ENCODE data around the gene ATP6V0E1.

Gene ATP6V0E1

GRCh38 chr5:172946146-172946545 lies 37.4 kb upstream of the ATP6V0E1 start:
- no peaks in the 10 kb centered on the region for H3K4me1 ChIP-seq (ENCODE audit: low read depth, poor library complexity, severe bottlenecking)
- no peaks in the 10 kb centered on the region for H4K20me1 ChIP-seq (ENCODE audit: insufficient read depth)
- H3K27me3 ChIP-seq (ENCODE audit: insufficient read depth, low read depth): no peaks in the 10 kb centered on the region
- no peaks in the 10 kb centered on the region for H3K79me2 ChIP-seq (ENCODE audit: insufficient read depth, low read depth)
- H2AFZ ChIP-seq (ENCODE audit: low read depth): no peak overlapping the region
- H3K4me2 ChIP-seq: no peak overlapping the region
- H3K4me3 ChIP-seq (IDR thresholded peaks at IDR 0.05; ENCODE audit: insufficient read depth, low read depth, low read length): no peak overlapping the region
- H3K36me3 ChIP-seq (ENCODE audit: insufficient read depth): no peaks in the 10 kb centered on the region
- H3K27ac ChIP-seq: no peak overlapping the region
- no peak for TF ChIP-seq CTCF (conservative IDR thresholded peaks at IDR 0.05; ENCODE audit: low read depth, low read length)
- no peak overlapping the region for H3K9ac ChIP-seq

GRCh38 chr5:172949426-172949825 lies 34.1 kb upstream of the ATP6V0E1 start:
- Histone ChIP-seq H3K4me1 (ENCODE audit: low read depth, poor library complexity, severe bottlenecking) (no peaks in the 10 kb centered on the region), H3K4me2 (no peak overlapping the region), H4K20me1 (ENCODE audit: insufficient read depth) (no peaks in the 10 kb centered on the region), H3K9ac (no peak overlapping the region), H3K4me3 (IDR thresholded peaks at IDR 0.05; ENCODE audit: insufficient read depth, low read depth, low read length) (no peak overlapping the region), H3K27ac (no peak overlapping the region), H3K79me2 (ENCODE audit: insufficient read depth, low read depth) (no peaks in the 10 kb centered on the region), H3K27me3 (ENCODE audit: insufficient read depth, low read depth) (no peaks in the 10 kb centered on the region), H2AFZ (ENCODE audit: low read depth) (no peak overlapping the region), H3K36me3 (ENCODE audit: insufficient read depth) (no peaks in the 10 kb centered on the region)
- TF ChIP-seq CTCF (conservative IDR thresholded peaks at IDR 0.05; ENCODE audit: low read depth, low read length): no peak

GRCh38 chr5:172950176-172950965 lies 33.2 kb upstream of the ATP6V0E1 start:
- Histone ChIP-seq H3K27ac (no peak overlapping the region), H3K36me3 (ENCODE audit: insufficient read depth) (no peaks in the 10 kb centered on the region), H3K4me2 (no peak overlapping the region), H3K4me1 (ENCODE audit: low read depth, poor library complexity, severe bottlenecking) (no peaks in the 10 kb centered on the region), H3K79me2 (ENCODE audit: insufficient read depth, low read depth) (no peaks in the 10 kb centered on the region), H2AFZ (ENCODE audit: low read depth) (no peak overlapping the region), H4K20me1 (ENCODE audit: insufficient read depth) (no peaks in the 10 kb centered on the region), H3K4me3 (IDR thresholded peaks at IDR 0.05; ENCODE audit: insufficient read depth, low read depth, low read length) (no peak overlapping the region), H3K9ac (no peak overlapping the region), H3K27me3 (ENCODE audit: insufficient read depth, low read depth) (no peaks in the 10 kb centered on the region)
- no peak for TF ChIP-seq CTCF (conservative IDR thresholded peaks at IDR 0.05; ENCODE audit: low read depth, low read length)

- no peaks in the 10 kb centered on the region for H3K4me1 ChIP-seq (ENCODE audit: low read depth, poor library complexity, severe bottlenecking)
- no peaks in the 10 kb centered on the region for H3K36me3 ChIP-seq (ENCODE audit: insufficient read depth)
- no peaks in the 10 kb centered on the region for H4K20me1 ChIP-seq (ENCODE audit: insufficient read depth)
- TF ChIP-seq CTCF (conservative IDR thresholded peaks at IDR 0.05; ENCODE audit: low read depth, low read length): no peak
- H3K4me2 ChIP-seq: no peak overlapping the region
- H3K79me2 ChIP-seq (ENCODE audit: insufficient read depth, low read depth): no peaks in the 10 kb centered on the region
- no peak overlapping the region for H3K27ac ChIP-seq
- no peak overlapping the region for H3K9ac ChIP-seq
- H2AFZ ChIP-seq (ENCODE audit: low read depth): no peak overlapping the region
- no peak overlapping the region for H3K4me3 ChIP-seq (IDR thresholded peaks at IDR 0.05; ENCODE audit: insufficient read depth, low read depth, low read length)
- H3K27me3 ChIP-seq (ENCODE audit: insufficient read depth, low read depth): no peaks in the 10 kb centered on the region
Observed at GRCh38 chr5:172951371-172952033, 32.1 kb upstream of the ATP6V0E1 start.

All from KMS-11 (cell line).